HG03196 (cell line): Measurements from ENCODE around the gene ELF2.
"Not testable (repeated sequence)": the region's sequence is repeated elsewhere in the genome, so short reads cannot be mapped to it uniquely, and the experiment has no call there.

Experiments used
- ATAC-seq: cut with Tn5 transposase; IDR thresholded peaks from one replicate; pipeline ENCODE4 v1.9.1; 2021; ENCODE audit not compliant: unreplicated experiment

The ELF2 gene

GRCh38 chr4:139188648-139189416, 11.8 kb upstream of the ELF2 start:
- no peak for ATAC-seq

DNA sequence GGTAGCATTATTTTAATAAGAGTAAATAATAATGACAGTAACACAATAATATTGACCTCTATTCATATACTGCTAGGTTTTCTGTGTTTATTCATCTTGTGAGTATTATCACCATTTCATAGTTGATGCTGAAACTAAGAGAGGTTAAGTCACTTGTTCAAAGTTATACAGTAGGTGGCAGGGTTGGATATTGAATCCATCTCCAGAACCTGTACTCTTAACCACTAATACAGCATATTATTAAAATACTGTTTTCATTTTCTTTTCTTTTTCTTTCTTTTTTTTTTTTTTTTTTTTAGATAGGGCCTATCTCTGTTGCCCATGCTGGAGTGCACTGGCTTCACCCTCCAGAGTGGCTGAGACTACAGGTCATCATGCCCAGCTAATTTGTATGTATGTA, 7.1 kb upstream of the ELF2 start:
- peak; percentile 62 for ATAC-seq

GRCh38 chr4:139177869-139178619, 1.0 kb upstream of the ELF2 start:
- peak; percentile 74 for ATAC-seq

DNA sequence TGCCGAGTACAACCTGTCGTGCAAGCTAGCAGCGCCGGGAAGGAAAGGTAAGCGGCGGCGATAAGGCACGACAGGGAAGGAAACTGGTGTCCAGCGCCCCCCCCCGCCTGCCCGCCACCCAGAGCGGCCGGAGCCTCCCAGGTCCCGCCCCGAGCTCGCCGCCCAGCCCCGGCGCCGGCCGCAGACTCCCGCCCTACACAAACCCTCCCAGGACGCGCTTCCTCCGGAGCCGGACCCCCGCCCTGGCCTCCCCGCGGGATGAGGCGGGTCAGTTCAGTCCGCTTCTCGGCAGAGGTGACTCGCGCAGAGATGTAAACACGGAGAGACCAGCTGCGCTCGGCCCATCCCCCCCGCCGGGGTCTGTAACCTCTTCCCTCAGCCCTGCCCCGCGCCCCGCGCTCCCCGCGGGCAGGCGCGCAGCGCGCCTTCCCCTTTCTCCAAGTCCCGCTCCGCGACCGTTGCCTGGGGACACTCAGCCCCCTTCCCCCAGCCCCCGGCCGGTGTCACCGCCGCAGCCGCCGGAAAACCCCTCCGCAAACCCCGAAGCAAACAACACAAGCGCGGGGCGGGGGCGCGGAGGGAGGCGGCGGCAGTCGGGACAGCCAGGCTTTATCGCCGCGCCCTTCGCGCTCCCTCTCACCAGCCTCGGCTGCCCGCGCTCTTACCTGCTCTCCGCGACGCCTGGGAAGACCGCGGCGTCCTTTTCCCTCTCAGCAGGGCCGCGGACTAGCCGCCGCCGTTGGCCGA, 543 bp downstream of the ELF2 start:
- peak; percentile 20 for ATAC-seq

- no peak for ATAC-seq
These were observed 1.2 kb downstream of the ELF2 start for GRCh38 chr4:139175646-139176301.

- ATAC-seq, result no peak
These were observed 4.9 kb downstream of the ELF2 start for GRCh38 chr4:139171876-139172691.

- ATAC-seq, result no peak
These were observed 6.1 kb downstream of the ELF2 start for GRCh38 chr4:139170932-139171331.

GRCh38 chr4:139167774-139168444, 9.1 kb downstream of the ELF2 start:
- ATAC-seq, result no peak

DNA sequence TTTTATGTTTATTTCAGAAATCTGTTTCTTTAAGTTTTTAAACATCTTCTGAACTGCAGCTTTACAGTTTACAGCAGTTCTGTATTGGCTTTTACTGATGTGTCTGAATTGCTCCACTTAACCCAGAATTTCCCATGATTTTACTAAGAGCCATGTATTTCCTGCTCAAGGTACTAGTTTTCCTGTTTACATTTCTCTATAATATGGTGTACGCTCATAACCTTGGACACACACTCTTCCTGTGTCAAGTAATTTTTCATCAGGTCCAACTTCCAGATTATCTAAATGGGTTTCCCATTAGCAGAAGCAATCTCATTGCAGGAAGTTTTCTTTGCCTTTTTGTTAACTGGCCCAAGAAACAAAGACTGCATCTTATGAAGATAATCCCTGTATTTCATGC, 12.3 kb downstream of the ELF2 start:
- no peak for ATAC-seq

DNA sequence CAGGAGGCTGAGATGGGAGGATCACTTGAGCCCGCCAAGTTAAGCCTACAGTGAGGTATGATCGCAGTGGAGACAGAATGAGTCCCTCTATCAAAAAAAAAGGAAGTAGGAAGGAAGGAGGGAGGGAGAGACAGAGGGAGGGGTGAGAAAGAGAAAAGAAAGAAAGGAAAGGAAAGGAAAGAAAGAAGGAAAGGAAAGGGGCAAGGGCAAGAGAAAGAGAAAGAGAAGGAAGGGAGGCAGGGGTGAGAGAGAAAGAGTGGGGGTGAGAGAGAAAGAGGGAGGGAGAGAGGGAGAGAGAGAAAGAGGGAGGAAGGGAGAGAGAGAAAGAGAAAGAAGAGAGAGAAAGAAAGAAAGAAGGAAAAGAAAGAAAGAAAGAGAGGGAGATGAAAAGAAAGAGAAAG, 13.2 kb downstream of the ELF2 start:
- no peak for ATAC-seq

DNA sequence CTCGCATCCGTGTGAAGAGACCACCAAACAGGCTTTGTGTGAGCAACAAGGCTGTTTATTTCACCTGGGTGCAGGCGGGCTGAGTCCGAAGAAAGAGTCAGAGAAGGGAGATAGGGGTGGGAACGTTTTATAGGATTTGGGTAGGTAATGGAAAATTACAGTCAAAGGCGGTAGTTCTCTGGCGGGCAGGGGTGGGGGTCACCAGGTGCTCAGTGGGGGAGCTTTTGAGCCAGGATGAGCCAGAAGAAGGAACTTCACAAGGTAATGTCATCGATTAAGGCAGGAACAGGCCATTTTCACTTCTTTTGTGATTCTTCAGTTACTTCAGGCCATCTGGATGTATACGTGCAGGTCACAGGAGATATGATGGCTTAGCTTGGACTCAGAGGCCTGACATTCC, 19.0 kb downstream of the ELF2 start:
- ATAC-seq, result not testable (repeated sequence)

DNA sequence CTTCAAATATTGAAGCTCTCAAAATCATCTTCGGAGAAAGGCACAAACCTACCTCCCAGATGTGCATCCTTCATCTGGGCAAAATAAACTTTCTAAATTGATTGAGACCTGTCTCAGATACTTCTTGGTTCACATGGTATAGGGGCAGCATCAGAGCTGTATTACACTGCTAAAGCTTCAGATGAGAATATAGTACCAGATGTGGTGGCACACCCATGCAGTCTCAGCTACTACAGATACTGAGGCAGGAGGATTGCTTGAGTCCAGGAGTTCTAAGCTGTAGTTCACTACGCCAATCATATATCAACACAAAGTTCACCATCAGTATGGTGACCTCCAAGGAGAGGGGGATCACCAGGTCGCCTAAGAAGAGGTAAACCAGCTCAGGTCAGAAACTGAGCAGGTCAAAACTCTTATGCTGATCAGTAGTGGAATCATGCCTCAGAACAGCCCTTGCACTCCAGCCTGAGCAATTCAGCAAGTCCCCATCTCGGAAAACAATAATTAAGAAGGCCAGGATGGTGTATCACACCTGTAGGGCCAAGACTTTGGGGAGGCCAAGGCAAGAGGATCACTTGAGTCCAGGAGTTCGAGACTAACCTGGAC, 22.0 kb downstream of the ELF2 start:
- ATAC-seq, result no peak

DNA sequence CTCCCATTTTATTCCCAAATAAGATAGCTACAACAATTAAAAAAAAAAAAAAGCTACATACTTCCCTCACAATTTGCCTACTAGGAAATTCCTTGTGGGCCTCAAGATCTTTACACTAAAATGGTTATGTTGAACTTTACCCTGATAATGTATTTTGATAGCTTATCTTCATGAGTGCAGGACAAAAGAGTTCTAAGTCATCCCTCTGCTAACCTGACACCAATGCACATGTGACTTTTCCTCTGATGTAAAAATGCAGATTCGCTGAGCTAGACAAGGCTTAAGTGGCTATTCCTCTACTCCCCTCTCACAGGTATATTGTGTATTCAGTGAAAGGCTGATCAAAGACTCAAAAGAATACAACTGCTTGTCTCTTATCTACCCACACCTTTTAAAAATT, 22.5 kb downstream of the ELF2 start:
- no peak for ATAC-seq

DNA sequence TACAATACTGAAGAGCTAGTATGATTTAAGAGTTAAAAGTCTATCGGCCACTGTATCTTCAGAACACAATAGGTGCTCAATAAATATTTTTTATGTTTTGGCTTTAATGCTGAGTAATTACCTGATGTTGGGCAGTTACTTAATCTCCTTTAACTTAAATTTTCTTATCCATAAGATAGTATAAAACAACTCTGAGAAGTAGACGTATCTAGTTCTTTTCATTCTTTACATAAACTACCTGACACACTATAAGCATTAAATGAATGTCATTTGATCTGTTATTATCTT, 22.9 kb downstream of the ELF2 start:
- no peak for ATAC-seq

DNA sequence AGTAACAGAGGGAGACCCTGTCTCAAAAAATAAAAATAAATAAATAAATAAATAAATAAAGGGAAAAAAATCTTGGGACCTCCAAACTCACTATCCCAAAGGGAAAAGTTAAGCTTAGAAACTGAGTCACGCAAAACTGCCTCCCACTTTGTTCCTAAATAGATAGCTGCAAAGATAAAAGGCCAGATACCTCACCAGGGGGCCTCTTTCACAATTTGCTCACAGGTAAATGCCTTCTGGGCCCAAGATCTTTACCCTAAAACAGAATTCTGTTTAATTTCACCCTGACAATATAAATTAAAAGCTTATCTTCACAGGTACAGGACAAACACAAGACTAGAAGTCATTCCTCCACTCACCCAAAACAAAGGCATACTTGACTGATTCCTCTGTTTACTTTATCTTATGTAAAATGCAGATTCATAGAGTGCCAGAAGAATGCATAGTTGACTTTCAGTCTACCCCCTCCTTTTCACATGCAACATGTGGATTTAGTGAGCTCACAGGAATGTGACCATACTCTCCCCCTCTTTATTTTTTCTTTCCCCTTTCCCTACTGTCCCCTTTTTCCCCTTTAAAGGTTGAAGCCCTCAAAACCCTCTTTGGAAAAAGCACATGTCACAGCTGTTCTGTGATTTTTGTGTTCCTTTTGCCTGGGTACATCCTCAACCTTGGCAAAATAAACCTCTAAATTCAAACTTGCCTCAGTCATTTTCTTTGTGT, 23.4 kb downstream of the ELF2 start:
- no peak for ATAC-seq

DNA sequence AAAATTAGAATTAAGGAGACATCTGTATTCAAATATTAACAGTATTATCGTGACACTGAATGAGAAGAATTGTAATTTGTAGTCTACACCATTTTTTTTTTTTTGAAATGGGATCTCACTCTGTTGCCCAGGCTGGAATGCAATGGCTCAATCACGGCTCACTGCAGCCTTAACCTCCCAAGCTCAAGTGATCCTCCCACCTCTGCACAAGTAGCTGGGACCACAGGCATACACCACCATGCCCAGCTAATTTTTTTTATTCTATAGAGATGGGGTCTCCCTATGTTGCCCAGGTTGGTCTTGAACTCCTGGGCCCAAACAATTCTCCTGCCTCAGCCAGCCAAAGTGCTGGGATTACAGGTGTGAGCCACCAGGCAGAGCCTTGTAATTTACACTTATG, 24.8 kb downstream of the ELF2 start:
- ATAC-seq, result no peak

DNA sequence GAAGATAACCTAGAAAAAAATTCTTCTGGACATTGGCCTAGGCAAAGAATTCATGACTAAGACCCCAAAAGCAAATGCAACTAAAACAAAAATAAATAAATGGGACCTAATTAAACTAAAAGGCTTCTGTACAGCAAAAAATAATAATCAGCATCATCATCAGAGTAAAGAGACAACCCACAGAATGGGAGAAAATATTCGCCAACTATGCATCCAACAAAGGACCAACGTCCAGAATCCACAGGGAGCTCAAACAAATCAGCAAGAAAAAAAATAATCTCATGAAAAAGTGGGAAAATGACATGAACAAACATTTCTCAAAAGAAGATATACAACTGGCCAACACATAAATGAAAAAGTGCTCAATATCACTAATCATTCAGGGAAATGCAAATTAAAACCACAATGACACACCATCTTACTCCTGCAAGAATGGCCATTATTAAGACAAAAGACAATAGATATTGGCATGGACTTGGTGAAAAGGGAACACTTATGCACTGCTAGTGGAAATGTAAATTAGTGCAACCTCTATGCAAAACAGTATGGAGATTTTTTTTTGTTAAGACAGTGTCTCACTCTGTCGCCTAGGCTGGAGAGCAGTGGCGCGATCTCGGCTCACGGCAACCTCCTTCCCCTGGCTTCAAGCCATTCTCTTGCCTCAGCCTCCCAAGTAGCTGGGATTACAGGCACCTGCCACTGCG, 29.9 kb downstream of the ELF2 start:
- no peak for ATAC-seq

DNA sequence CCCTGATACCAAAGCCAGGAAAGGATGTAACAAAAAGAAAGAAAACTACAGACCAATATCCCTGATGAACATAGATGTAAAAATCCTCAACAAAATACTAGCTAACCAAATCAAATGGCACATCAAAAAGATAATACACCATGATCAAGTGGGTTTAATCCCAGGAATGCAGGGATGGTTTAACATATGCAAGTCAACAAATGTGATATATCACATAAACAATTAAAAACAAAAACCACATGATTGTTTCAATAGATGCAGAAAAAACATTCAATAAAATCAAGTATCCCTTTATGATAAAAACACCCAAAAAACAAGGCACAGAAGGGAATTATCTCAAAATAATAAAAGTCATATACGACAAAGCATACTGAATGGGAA, 31.5 kb downstream of the ELF2 start:
- ATAC-seq, result no peak
